ENCODE results near the gene GCNA.
"Not testable (repeated sequence)": the region's sequence is repeated elsewhere in the genome, so short reads cannot be mapped to it uniquely, and the experiment has no call there.

Gene GCNA

GRCh38 chrX:71640002-71640401, 61.8 kb downstream of the GCNA start:
- no peak for DNase-seq (ENCODE audit: low read depth)

GRCh38 chrX:71644406-71644805, 66.2 kb downstream of the GCNA start:
- DNase-seq (ENCODE audit: low read depth) = not testable (repeated sequence)

- no peak for DNase-seq (ENCODE audit: low read depth)
Measured at GRCh38 chrX:71650333-71650969, 72.2 kb downstream of the GCNA start.

GRCh38 chrX:71652405-71652804, 74.2 kb downstream of the GCNA start:
- peak; percentile 45 for DNase-seq (ENCODE audit: low read depth)

- no peak for DNase-seq (ENCODE audit: low read depth)
Measured at GRCh38 chrX:71653344-71653743, 75.1 kb downstream of the GCNA start.

GRCh38 chrX:71657267-71657666, 79.0 kb downstream of the GCNA start:
- DNase-seq (ENCODE audit: low read depth) = no peak

- no peak for DNase-seq (ENCODE audit: low read depth)
Measured at GRCh38 chrX:71659342-71659741, 81.1 kb downstream of the GCNA start.

- DNase-seq (ENCODE audit: low read depth) = no peak
Measured at GRCh38 chrX:71659959-71660358, 81.7 kb downstream of the GCNA start.

GRCh38 chrX:71660562-71661416, 82.6 kb downstream of the GCNA start:
- DNase-seq (ENCODE audit: low read depth) = no peak

- DNase-seq (ENCODE audit: low read depth) = no peak
Measured at GRCh38 chrX:71661919-71662318, 83.7 kb downstream of the GCNA start.

- DNase-seq (ENCODE audit: low read depth) = not testable (repeated sequence)
Measured at GRCh38 chrX:71662654-71663053, 84.4 kb downstream of the GCNA start.

All from activated T-cell treated with anti-CD3 and anti-CD28 coated beads for 24 hours (primary cell).